COLO668 (cell line): ENCODE data around the gene CLDN6.
A peak's percentile ranks its signal among the peaks of the same experiment; 100 is the strongest.

Experiments
- DNase-seq: peaks from one replicate; lab custom pipeline; 2025; ENCODE audit not compliant: unreplicated experiment; lab: John Stamatoyannopoulos, UW

The CLDN6 gene

GRCh38 chr16:2992383-2993081 lies 25.5 kb downstream of the CLDN6 start:
- DNase-seq = no peak

- DNase-seq = no peak
Measured at GRCh38 chr16:2991566-2992261, 26.3 kb downstream of the CLDN6 start.

- no peak for DNase-seq
Measured at GRCh38 chr16:2990891-2991290, 27.1 kb downstream of the CLDN6 start.

- DNase-seq = no peak
Measured at GRCh38 chr16:2988590-2989099, 29.3 kb downstream of the CLDN6 start.

- DNase-seq = no peak
Measured at GRCh38 chr16:2987833-2988232, 30.1 kb downstream of the CLDN6 start.

GRCh38 chr16:2987286-2987685 lies 30.7 kb downstream of the CLDN6 start:
- no peak for DNase-seq

- DNase-seq = peak; percentile 34
Measured at GRCh38 chr16:2986623-2987188, 31.3 kb downstream of the CLDN6 start.

- peak; percentile 18 for DNase-seq
Measured at GRCh38 chr16:2985893-2986355, 32.1 kb downstream of the CLDN6 start.

GRCh38 chr16:2985462-2985861 lies 32.5 kb downstream of the CLDN6 start:
- no peak for DNase-seq

GRCh38 chr16:2983706-2984136 lies 34.3 kb downstream of the CLDN6 start:
- DNase-seq = peak; percentile 86

- DNase-seq = no peak
Measured at GRCh38 chr16:2982402-2982801, 35.6 kb downstream of the CLDN6 start.

- no peak for DNase-seq
Measured at GRCh38 chr16:2981899-2982250, 36.1 kb downstream of the CLDN6 start.

- no peak for DNase-seq
Measured at GRCh38 chr16:2981177-2981898, 36.6 kb downstream of the CLDN6 start.

GRCh38 chr16:2980227-2981176 lies 37.5 kb downstream of the CLDN6 start, which contains the start of gene PKMYT1:
Gene PKMYT1, minus strand, starts transcription at chr16:2980446. Its CDS starts 789 bp downstream, at chr16:2979657.
- peak; percentile 94 for DNase-seq

GRCh38 chr16:2979669-2980226 lies 38.2 kb downstream of the CLDN6 start:
- DNase-seq = peak; percentile 38

GRCh38 chr16:2977440-2977839 lies 40.5 kb downstream of the CLDN6 start:
- DNase-seq = peak; percentile 22

- DNase-seq = no peak
Measured at GRCh38 chr16:2976673-2977072, 41.3 kb downstream of the CLDN6 start.

GRCh38 chr16:2976201-2976600 lies 41.8 kb downstream of the CLDN6 start:
- no peak for DNase-seq

- no peak for DNase-seq
Measured at GRCh38 chr16:2975161-2975795, 42.7 kb downstream of the CLDN6 start.
